HEK293 (cell line): ENCODE data around the gene FGD4.

ENCODE experiments used
- MYNN ChIP-seq: fragments of 450-650 bp; formaldehyde crosslinking; IDR thresholded peaks from 2 replicates; pipeline ENCODE4 v1.5.1; 2016; ENCODE audit warnings: missing biosample characterization, missing genetic modification characterization, borderline replicate concordance
- SETDB1 ChIP-seq: IDR thresholded peaks from one replicate; pipeline ENCODE4 v1.6.1; 2017; ENCODE audit warnings: mild to moderate bottlenecking, low read length, moderate library complexity, mixed read lengths; ENCODE audit not compliant: insufficient read length
- SP3 ChIP-seq: fragments of 450-650 bp; formaldehyde crosslinking; IDR thresholded peaks from 2 replicates; pipeline ENCODE4 v1.5.1; 2016; ENCODE audit warnings: missing biosample characterization, missing genetic modification characterization
- TCF7L2 ChIP-seq: IDR thresholded peaks from 2 replicates; pipeline ENCODE4 v1.6.1; 2011; ENCODE audit warnings: low read depth, mild to moderate bottlenecking, inconsistent platforms, low read length, moderate library complexity, borderline replicate concordance
- TRIM28 ChIP-seq: IDR thresholded peaks from 2 replicates; pipeline ENCODE4 v1.6.1; 2011; ENCODE audit warnings: low read length, control low read depth, borderline replicate concordance
- ZNF18 ChIP-seq: fragments of 450-650 bp; formaldehyde crosslinking; IDR thresholded peaks from 2 replicates; pipeline ENCODE4 v1.5.1; 2016; ENCODE audit warnings: missing biosample characterization, missing genetic modification characterization
- ZNF184 ChIP-seq: fragments of 450-650 bp; IDR thresholded peaks from 2 replicates; pipeline ENCODE4 v1.5.1; 2018; ENCODE audit warnings: missing biosample characterization, mild to moderate bottlenecking, missing genetic modification characterization
- ZNF274 ChIP-seq, 2 experiments: fragments of 200-500 bp in 1 of 2; fragments of 450-650 bp in 1 of 2; sonication (Bioruptor generic) in 1 of 2; formaldehyde crosslinking in 1 of 2; IDR thresholded peaks; 2 replicates each; pipeline versions ENCODE4 v1.5.1 to v1.6.1; 2014 to 2016; ENCODE audit warnings: borderline replicate concordance in 1 of 2, inconsistent platforms in 1 of 2, low read length in 1 of 2, missing biosample characterization in 1 of 2, missing genetic modification characterization in 1 of 2
- ZNF549 ChIP-seq: fragments of 450-650 bp; IDR thresholded peaks from 2 replicates; pipeline ENCODE4 v1.5.1; 2018; ENCODE audit warnings: missing biosample characterization, missing genetic modification characterization, mild to moderate bottlenecking, inconsistent platforms, moderate library complexity
- ZNF747 ChIP-seq: fragments of 450-650 bp; formaldehyde crosslinking; IDR thresholded peaks from 2 replicates; pipeline ENCODE4 v1.5.1; 2016; ENCODE audit warnings: missing biosample characterization, missing genetic modification characterization
- TF ChIP-seq, protein P1 (sequence below): fragments of 450-650 bp; formaldehyde crosslinking; IDR thresholded peaks from 2 replicates; pipeline ENCODE4 v1.5.1; 2016; ENCODE audit warnings: missing biosample characterization, missing genetic modification characterization
- TF ChIP-seq, protein P2 (sequence below): fragments of 450-650 bp; formaldehyde crosslinking; conservative IDR thresholded peaks from 2 replicates; pipeline ENCODE4 v1.5.1; 2016; ENCODE audit warnings: low read depth, missing biosample characterization, missing genetic modification characterization

DNA sequence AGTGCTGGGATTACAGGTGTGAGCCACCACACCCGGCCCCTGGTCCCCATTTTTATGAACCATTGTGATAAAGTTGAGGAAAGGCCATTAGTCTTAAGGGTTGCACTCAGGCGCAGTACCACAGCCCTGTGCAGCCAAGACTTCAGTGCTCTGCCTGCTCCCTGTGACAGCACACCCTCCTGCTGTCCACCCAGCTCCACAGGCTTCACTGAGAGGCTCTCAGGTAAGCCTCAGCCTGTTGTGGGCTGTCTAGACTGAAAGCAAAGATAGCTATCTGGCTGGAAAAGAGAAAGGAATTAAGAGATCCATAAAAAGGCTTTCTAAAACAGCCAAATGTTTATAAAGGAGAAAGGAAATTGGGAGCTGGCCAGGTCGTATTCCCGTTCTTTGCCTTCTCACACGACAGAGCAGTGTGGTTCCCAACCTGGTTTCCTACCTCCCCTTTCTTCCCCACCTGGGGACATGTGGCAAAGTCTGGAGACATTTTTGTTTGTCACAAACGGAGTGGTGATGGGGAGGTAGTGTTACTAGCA is 260.6 kb downstream of the FGD4 start:
- TF ChIP-seq, protein P1, sequence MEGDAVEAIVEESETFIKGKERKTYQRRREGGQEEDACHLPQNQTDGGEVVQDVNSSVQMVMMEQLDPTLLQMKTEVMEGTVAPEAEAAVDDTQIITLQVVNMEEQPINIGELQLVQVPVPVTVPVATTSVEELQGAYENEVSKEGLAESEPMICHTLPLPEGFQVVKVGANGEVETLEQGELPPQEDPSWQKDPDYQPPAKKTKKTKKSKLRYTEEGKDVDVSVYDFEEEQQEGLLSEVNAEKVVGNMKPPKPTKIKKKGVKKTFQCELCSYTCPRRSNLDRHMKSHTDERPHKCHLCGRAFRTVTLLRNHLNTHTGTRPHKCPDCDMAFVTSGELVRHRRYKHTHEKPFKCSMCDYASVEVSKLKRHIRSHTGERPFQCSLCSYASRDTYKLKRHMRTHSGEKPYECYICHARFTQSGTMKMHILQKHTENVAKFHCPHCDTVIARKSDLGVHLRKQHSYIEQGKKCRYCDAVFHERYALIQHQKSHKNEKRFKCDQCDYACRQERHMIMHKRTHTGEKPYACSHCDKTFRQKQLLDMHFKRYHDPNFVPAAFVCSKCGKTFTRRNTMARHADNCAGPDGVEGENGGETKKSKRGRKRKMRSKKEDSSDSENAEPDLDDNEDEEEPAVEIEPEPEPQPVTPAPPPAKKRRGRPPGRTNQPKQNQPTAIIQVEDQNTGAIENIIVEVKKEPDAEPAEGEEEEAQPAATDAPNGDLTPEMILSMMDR (tag by site-specific recombination) = no peak
- TF ChIP-seq, protein P2, sequence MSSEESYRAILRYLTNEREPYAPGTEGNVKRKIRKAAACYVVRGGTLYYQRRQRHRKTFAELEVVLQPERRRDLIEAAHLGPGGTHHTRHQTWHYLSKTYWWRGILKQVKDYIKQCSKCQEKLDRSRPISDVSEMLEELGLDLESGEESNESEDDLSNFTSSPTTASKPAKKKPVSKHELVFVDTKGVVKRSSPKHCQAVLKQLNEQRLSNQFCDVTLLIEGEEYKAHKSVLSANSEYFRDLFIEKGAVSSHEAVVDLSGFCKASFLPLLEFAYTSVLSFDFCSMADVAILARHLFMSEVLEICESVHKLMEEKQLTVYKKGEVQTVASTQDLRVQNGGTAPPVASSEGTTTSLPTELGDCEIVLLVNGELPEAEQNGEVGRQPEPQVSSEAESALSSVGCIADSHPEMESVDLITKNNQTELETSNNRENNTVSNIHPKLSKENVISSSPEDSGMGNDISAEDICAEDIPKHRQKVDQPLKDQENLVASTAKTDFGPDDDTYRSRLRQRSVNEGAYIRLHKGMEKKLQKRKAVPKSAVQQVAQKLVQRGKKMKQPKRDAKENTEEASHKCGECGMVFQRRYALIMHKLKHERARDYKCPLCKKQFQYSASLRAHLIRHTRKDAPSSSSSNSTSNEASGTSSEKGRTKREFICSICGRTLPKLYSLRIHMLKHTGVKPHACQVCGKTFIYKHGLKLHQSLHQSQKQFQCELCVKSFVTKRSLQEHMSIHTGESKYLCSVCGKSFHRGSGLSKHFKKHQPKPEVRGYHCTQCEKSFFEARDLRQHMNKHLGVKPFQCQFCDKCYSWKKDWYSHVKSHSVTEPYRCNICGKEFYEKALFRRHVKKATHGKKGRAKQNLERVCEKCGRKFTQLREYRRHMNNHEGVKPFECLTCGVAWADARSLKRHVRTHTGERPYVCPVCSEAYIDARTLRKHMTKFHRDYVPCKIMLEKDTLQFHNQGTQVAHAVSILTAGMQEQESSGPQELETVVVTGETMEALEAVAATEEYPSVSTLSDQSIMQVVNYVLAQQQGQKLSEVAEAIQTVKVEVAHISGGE (tag by site-specific recombination) = no peak
- no peak for TF ChIP-seq ZNF549 (tag by site-specific recombination)
- no peak for TF ChIP-seq ZNF747 (tag by site-specific recombination)
- no peak for TF ChIP-seq ZNF274 (IDR thresholded peaks at IDR 0.05; ENCODE audit: low read length)
- TF ChIP-seq ZNF274 (tag by site-specific recombination; IDR thresholded peaks at IDR 0.05; ENCODE audit: borderline replicate concordance) = no peak
- TF ChIP-seq TCF7L2 = no peak
- TF ChIP-seq MYNN (tag by site-specific recombination) = no peak
- TF ChIP-seq TRIM28 = no peak
- no peak for TF ChIP-seq ZNF184 (tag by site-specific recombination)
- no peak for TF ChIP-seq ZNF18
- no peak for TF ChIP-seq SETDB1
- no peak for TF ChIP-seq SP3 (tag by site-specific recombination)
